HepG2 (cell line): ENCODE data around the gene LRRC55. TPM values are rescaled to one million over a fixed set of nuclear protein-coding genes. Genes with fewer than 3 reads are reported as not detected.

Experiments
- ATAC-seq: fragments of 200-7000 bp; cut with Tn5 transposase; 3 replicates; pipeline ENCODE4 v1.9.1; 2020; ENCODE audit warnings: mild to moderate bottlenecking, moderate library complexity
- BruUV-seq: library from RNA; stranded (reverse); fragments of 400-500 nt; replicated peaks from 2 replicates; lab custom pipeline; 2021; lab: Mats Ljungman, UMichigan
- CTCF ChIA-PET: fragments of 300-600 bp; formaldehyde crosslinking; extraction: SDS; loops from one replicate; lab custom pipeline; 2021; ENCODE audit warnings: low total read pairs, inconsistent platforms, low intra/inter-chr PET ratio; lab: Yijun Ruan, JAX
- POLR2A ChIA-PET: fragments of 350-600 bp; sonication (Branson Sonifier 250); formaldehyde crosslinking; loops from one replicate; lab custom pipeline; 2020; ENCODE audit warnings: antibody characterized with exemption, inconsistent platforms; lab: Yijun Ruan, JAX
- DNase-seq: peaks from one replicate; pipeline ENCODE4 v3.0.0-alpha.2; 2015; ENCODE audit warnings: low spot score
- FAIRE-seq: peaks from 3 replicates; lab custom pipeline; 2011; peaks lifted over from hg19 to GRCh38; lab: Jason Lieb, UNC
- H2AFZ ChIP-seq: one replicate; pipeline ENCODE4 v1.6.1; 2011; ENCODE audit warnings: low read length, inconsistent platforms
- H3K27ac ChIP-seq: fragments of 300-600 bp; 3 replicates; pipeline ENCODE4 v1.8.0; 2011; ENCODE audit warnings: mixed run types, mild to moderate bottlenecking, mixed read lengths, low read length, inconsistent platforms; ENCODE audit not compliant: insufficient read depth; ENCODE audit errors: extremely low read length
- H3K27me3 ChIP-seq, 2 experiments: fragments of 200-600 bp in 1 of 2; 2 replicates in 1 of 2; 3 replicates in 1 of 2; pipeline versions ENCODE4 v1.6.0 to v1.8.0; 2011; ENCODE audit warnings: low read length in 2 of 2, mild to moderate bottlenecking in 2 of 2, moderate library complexity in 2 of 2, inconsistent platforms in 1 of 2; ENCODE audit not compliant: insufficient read depth in 2 of 2, control insufficient read depth in 1 of 2
- H3K36me3 ChIP-seq, 2 experiments: fragments of 200-600 bp in 1 of 2; replicated peaks in 1 of 2; 2 replicates in 1 of 2; 3 replicates in 1 of 2; pipeline versions ENCODE4 v1.5.1 to v1.8.0; 2011; ENCODE audit warnings: low read length in 2 of 2, inconsistent platforms in 1 of 2; ENCODE audit not compliant: insufficient read depth in 2 of 2, control insufficient read depth in 1 of 2
- H3K4me1 ChIP-seq: 2 replicates; pipeline ENCODE4 v1.5.1; 2012; ENCODE audit warnings: low read length, inconsistent platforms; ENCODE audit not compliant: insufficient read depth
- H3K4me2 ChIP-seq: 2 replicates; pipeline ENCODE4 v1.6.0; 2011; ENCODE audit warnings: low read depth, low read length, inconsistent platforms
- H3K4me3 ChIP-seq, 3 experiments: fragments of 200-600 bp in 1 of 3; sonication (generic), shearing (Covaris generic) in 1 of 3; replicated peaks in 1 of 3; 2 replicates each; pipeline ENCODE4 v1.5.1; 2011 to 2016; ENCODE audit warnings: low read length in 3 of 3, inconsistent platforms in 2 of 3, low read depth in 2 of 3, mild to moderate bottlenecking in 2 of 3, control low read depth in 1 of 3, mixed read lengths in 1 of 3; ENCODE audit not compliant: insufficient read depth in 1 of 3
- H3K79me2 ChIP-seq: one replicate; pipeline ENCODE4 v1.6.1; 2011; ENCODE audit warnings: low read length, inconsistent platforms; ENCODE audit not compliant: insufficient read depth
- H3K9ac ChIP-seq: 2 replicates; pipeline ENCODE4 v1.6.0; 2011; ENCODE audit warnings: mild to moderate bottlenecking, low read depth, low read length, inconsistent platforms; ENCODE audit not compliant: insufficient read depth
- H3K9me3 ChIP-seq: 2 replicates; pipeline ENCODE4 v1.5.1; 2012; ENCODE audit warnings: mild to moderate bottlenecking, low read length
- H4K20me1 ChIP-seq: 2 replicates; pipeline ENCODE4 v1.6.0; 2011; ENCODE audit warnings: inconsistent platforms, mild to moderate bottlenecking, low read length, moderate library complexity; ENCODE audit not compliant: insufficient read depth
- CBX1 ChIP-seq: IDR thresholded peaks from one replicate; pipeline ENCODE4 v1.6.1; 2016; ENCODE audit warnings: antibody characterized with exemption, low read depth
- GZF1 ChIP-seq: sonication (generic); formaldehyde crosslinking; IDR thresholded peaks from 2 replicates; pipeline ENCODE4 v1.5.1; 2020; ENCODE audit warnings: mild to moderate bottlenecking, missing genetic modification reagents
- HHEX ChIP-seq: IDR thresholded peaks from 2 replicates; pipeline ENCODE4 v1.6.1; 2016; ENCODE audit warnings: control low read depth
- HOXD1 ChIP-seq: sonication (generic); formaldehyde crosslinking; IDR thresholded peaks from 2 replicates; pipeline ENCODE4 v1.5.0; 2020; ENCODE audit warnings: missing genetic modification reagents
- MTA1 ChIP-seq: sonication (generic); formaldehyde crosslinking; IDR thresholded peaks from 2 replicates; pipeline ENCODE4 v1.4.0; 2020; ENCODE audit warnings: missing genetic modification reagents, mild to moderate bottlenecking, borderline replicate concordance
- POLR2G ChIP-seq: fragments of 200-400 bp; formaldehyde crosslinking; IDR thresholded peaks from 2 replicates; pipeline ENCODE4 v1.6.1; 2018; ENCODE audit warnings: mild to moderate bottlenecking, low read depth, low read length, moderate library complexity
- REPIN1 ChIP-seq: sonication (generic); formaldehyde crosslinking; IDR thresholded peaks from 2 replicates; pipeline ENCODE4 v1.8.0; 2022; ENCODE audit warnings: missing genetic modification reagents, low read depth, mild to moderate bottlenecking, borderline replicate concordance
- SIX4 ChIP-seq: sonication (generic); formaldehyde crosslinking; IDR thresholded peaks from 2 replicates; pipeline ENCODE4 v1.4.0; 2020; ENCODE audit warnings: missing genetic modification reagents
- ZNF10 ChIP-seq: sonication (generic); formaldehyde crosslinking; IDR thresholded peaks from 2 replicates; pipeline ENCODE4 v1.4.0; 2020; ENCODE audit warnings: mild to moderate bottlenecking, low read depth, missing genetic modification reagents, borderline replicate concordance
- WGBS: methylation state at CpG from one replicate; pipeline ENCODE4 v1.1.6; 2017; ENCODE audit warnings: low lambda C conversion rate; 5-methylcytosine and 5-hydroxymethylcytosine counted together
- in situ Hi-C: cut with HindIII; loops from 2 replicates; pipeline ENCODE4 v1.10.0; 2017; ENCODE audit warnings: low pct_unique_long_range_greater_than_20kb; ENCODE audit not compliant: extremely low pct_ligation_motif_present
- intact Hi-C: fragments of 100-400 bp; cut with micrococcal nuclease; formaldehyde crosslinking; loops from one replicate; pipeline ENCODE4 v1.10.0; 2022; ENCODE audit not compliant: unreplicated experiment
- polyA plus RNA-seq, 8 experiments: library from polyadenylated mRNA; depleted of rRNA in 3 of 8; stranded (reverse) in 7 of 8; unstranded in 1 of 8; fragments of >200 nt; fragmentation: Illumina TruSeq in 4 of 8; extraction: Trizol in 4 of 8; gene quantifications; 2 replicates each; pipeline versions ENCODE4 v1.2.1 to v1.2.3, GENCODE V29; 2011 to 2016; ENCODE audit warnings: low read depth in 4 of 8, missing spikeins in 1 of 8, mixed read lengths in 1 of 8; ENCODE audit not compliant: insufficient read depth in 1 of 8
- total RNA-seq, 5 experiments: library from RNA; depleted of rRNA; stranded (reverse); fragments of >200 nt; fragmentation: Illumina TruSeq; extraction: Trizol; gene quantifications; 2 replicates each; pipeline ENCODE4 v1.2.3, GENCODE V29; 2016; ENCODE audit warnings: low read depth in 1 of 5
- TF ChIP-seq, protein P1 (sequence below): sonication (generic); formaldehyde crosslinking; IDR thresholded peaks from 2 replicates; pipeline ENCODE4 v1.5.0; 2020; ENCODE audit warnings: mild to moderate bottlenecking, missing genetic modification reagents, borderline replicate concordance
- TF ChIP-seq, protein P2 (sequence below): sonication (generic); formaldehyde crosslinking; IDR thresholded peaks from 2 replicates; pipeline ENCODE4 v1.5.0; 2020; ENCODE audit warnings: missing genetic modification reagents
- TF ChIP-seq, protein P3 (sequence below): sonication (generic); formaldehyde crosslinking; IDR thresholded peaks from 2 replicates; pipeline ENCODE4 v1.8.0; 2022; ENCODE audit warnings: missing genetic modification reagents, mild to moderate bottlenecking, moderate library complexity, borderline replicate concordance

The LRRC55 gene
- total and polyA plus RNA-seq, 2 of the 13 experiments (the other 11 are each of a cell fraction or from before 2014, with no cell fraction given): not detected

DNA sequence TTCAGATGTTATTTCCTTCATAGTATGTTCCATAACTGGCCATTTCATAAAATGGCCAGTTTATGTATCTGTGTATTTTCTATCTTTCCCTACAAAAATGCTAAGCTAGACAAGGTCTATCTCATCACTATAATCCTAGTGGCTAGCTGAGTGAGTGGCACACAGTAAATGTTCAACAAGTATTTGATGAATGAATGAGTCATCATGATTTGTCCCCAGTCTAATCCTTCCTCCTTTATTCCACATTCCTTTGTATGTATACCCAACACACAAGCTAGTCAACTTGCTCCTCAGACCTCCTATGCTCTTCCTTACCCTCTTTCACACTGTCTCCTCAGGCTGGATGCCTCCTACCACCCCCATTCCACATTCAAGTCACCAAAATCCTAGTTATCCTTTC is 42.8 kb downstream of the LRRC55 start (continued):
- TF ChIP-seq MTA1 (CRISPR knock-in tag) (no peak), REPIN1 (CRISPR knock-in tag) (no peak)
- TF ChIP-seq, protein P1, sequence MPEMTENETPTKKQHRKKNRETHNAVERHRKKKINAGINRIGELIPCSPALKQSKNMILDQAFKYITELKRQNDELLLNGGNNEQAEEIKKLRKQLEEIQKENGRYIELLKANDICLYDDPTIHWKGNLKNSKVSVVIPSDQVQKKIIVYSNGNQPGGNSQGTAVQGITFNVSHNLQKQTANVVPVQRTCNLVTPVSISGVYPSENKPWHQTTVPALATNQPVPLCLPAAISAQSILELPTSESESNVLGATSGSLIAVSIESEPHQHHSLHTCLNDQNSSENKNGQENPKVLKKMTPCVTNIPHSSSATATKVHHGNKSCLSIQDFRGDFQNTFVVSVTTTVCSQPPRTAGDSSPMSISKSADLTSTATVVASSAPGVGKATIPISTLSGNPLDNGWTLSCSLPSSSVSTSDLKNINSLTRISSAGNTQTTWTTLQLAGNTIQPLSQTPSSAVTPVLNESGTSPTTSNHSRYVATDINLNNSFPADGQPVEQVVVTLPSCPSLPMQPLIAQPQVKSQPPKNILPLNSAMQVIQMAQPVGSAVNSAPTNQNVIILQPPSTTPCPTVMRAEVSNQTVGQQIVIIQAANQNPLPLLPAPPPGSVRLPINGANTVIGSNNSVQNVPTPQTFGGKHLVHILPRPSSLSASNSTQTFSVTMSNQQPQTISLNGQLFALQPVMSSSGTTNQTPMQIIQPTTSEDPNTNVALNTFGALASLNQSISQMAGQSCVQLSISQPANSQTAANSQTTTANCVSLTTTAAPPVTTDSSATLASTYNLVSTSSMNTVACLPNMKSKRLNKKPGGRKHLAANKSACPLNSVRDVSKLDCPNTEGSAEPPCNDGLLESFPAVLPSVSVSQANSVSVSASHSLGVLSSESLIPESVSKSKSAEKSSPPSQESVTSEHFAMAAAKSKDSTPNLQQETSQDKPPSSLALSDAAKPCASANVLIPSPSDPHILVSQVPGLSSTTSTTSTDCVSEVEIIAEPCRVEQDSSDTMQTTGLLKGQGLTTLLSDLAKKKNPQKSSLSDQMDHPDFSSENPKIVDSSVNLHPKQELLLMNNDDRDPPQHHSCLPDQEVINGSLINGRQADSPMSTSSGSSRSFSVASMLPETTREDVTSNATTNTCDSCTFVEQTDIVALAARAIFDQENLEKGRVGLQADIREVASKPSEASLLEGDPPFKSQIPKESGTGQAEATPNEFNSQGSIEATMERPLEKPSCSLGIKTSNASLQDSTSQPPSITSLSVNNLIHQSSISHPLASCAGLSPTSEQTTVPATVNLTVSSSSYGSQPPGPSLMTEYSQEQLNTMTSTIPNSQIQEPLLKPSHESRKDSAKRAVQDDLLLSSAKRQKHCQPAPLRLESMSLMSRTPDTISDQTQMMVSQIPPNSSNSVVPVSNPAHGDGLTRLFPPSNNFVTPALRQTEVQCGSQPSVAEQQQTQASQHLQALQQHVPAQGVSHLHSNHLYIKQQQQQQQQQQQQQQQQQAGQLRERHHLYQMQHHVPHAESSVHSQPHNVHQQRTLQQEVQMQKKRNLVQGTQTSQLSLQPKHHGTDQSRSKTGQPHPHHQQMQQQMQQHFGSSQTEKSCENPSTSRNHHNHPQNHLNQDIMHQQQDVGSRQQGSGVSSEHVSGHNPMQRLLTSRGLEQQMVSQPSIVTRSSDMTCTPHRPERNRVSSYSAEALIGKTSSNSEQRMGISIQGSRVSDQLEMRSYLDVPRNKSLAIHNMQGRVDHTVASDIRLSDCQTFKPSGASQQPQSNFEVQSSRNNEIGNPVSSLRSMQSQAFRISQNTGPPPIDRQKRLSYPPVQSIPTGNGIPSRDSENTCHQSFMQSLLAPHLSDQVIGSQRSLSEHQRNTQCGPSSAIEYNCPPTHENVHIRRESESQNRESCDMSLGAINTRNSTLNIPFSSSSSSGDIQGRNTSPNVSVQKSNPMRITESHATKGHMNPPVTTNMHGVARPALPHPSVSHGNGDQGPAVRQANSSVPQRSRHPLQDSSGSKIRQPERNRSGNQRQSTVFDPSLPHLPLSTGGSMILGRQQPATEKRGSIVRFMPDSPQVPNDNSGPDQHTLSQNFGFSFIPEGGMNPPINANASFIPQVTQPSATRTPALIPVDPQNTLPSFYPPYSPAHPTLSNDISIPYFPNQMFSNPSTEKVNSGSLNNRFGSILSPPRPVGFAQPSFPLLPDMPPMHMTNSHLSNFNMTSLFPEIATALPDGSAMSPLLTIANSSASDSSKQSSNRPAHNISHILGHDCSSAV (CRISPR knock-in tag): no peak
- TF ChIP-seq, all 625 proteins: peak for 0

DNA sequence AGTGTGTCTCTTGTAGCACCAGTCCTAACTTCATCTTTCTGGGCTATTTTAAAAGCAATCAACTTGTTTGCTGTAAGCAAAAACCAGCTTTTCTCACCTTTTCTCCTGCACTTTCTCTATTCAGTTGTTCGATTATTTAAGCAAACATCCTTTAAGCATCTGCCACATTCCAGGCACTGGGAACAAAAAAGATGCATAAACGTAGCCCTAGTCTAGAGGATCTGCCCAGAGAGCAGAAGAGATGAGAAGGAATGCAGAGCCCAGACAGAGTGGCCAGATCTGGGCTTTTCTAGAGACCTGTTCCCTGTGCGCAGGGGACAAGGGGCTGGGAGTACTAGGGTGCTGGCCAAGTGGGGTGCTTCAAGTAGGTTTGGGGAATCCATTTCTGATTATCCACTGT is 46.8 kb downstream of the LRRC55 start:
- WGBS: 14% methylated on average over 3 of the region's 3 CpGs
- CTCF ChIA-PET: no interaction called here
- in situ Hi-C loops: no loop called here

More for the DNA sequence above, 46.8 kb downstream of the LRRC55 start:
- H3K4me2 ChIP-seq: no peak overlapping the region
- no peak overlapping the region for H3K27ac ChIP-seq
- peaks cover 2 to 21% of the 10 kb centered on the region in 2 experiments; a peak in 3 of 5 replicates for H3K27me3 ChIP-seq
- no peaks in the 10 kb centered on the region for H3K9me3 ChIP-seq
- H3K4me1 ChIP-seq: no peaks in the 10 kb centered on the region
- no peak overlapping the region for H3K4me3 ChIP-seq
- H2AFZ ChIP-seq: no peak overlapping the region
- POLR2A ChIA-PET: no interaction called here
- no TSS peak for BruUV-seq
- no peak for DNase-seq
- intact Hi-C loops: no loop called here
- no peak for FAIRE-seq
- H3K79me2 ChIP-seq: no peaks in the 10 kb centered on the region
- no peak overlapping the region for H3K9ac ChIP-seq
- ATAC-seq: no peak
- no peaks in the 10 kb centered on the region for H3K36me3 ChIP-seq
- no peak for TF ChIP-seq CBX1
- TF ChIP-seq, protein P2, sequence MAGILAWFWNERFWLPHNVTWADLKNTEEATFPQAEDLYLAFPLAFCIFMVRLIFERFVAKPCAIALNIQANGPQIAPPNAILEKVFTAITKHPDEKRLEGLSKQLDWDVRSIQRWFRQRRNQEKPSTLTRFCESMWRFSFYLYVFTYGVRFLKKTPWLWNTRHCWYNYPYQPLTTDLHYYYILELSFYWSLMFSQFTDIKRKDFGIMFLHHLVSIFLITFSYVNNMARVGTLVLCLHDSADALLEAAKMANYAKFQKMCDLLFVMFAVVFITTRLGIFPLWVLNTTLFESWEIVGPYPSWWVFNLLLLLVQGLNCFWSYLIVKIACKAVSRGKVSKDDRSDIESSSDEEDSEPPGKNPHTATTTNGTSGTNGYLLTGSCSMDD (CRISPR knock-in tag): no peak
- no peak for TF ChIP-seq HHEX (CRISPR knock-in tag)
- TF ChIP-seq ZNF10 (CRISPR knock-in tag): no peak
- TF ChIP-seq SIX4: no peak
- TF ChIP-seq GZF1 (CRISPR knock-in tag): no peak
- TF ChIP-seq, protein P3, sequence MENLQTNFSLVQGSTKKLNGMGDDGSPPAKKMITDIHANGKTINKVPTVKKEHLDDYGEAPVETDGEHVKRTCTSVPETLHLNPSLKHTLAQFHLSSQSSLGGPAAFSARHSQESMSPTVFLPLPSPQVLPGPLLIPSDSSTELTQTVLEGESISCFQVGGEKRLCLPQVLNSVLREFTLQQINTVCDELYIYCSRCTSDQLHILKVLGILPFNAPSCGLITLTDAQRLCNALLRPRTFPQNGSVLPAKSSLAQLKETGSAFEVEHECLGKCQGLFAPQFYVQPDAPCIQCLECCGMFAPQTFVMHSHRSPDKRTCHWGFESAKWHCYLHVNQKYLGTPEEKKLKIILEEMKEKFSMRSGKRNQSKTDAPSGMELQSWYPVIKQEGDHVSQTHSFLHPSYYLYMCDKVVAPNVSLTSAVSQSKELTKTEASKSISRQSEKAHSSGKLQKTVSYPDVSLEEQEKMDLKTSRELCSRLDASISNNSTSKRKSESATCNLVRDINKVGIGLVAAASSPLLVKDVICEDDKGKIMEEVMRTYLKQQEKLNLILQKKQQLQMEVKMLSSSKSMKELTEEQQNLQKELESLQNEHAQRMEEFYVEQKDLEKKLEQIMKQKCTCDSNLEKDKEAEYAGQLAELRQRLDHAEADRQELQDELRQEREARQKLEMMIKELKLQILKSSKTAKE (CRISPR knock-in tag): no peak
- no peak for TF ChIP-seq HOXD1 (CRISPR knock-in tag)
- TF ChIP-seq POLR2G: no peak
- TF ChIP-seq, all 625 proteins: peak for 0
- no peaks in the 10 kb centered on the region for H4K20me1 ChIP-seq
